Adrenal gland (tissue), 12 donors: ENCODE measurements around the gene AK4. TPM values are rescaled to one million over a fixed set of nuclear protein-coding genes. Genes with fewer than 3 reads are reported as not detected.

ENCODE experiments used
- DNase-seq, 7 donors: peaks; one replicate each; pipeline ENCODE4 v3.0.0-alpha.2; 2019 to 2020
- H3K27ac ChIP-seq, 5 donors: fragments of 200-600 bp; sonication (generic) in 4 of 5; 1 replicate in 3 of 5; 2 replicates in 2 of 5; pipeline versions ENCODE4 v1.5.1 to v1.8.0; 2016 to 2020; ENCODE audit warnings: mild to moderate bottlenecking in 1 of 5
- H3K27me3 ChIP-seq: fragments of 200-600 bp; 2 replicates; pipeline ENCODE4 v1.8.0; 2021
- H3K36me3 ChIP-seq, 2 donors: fragments of 200-600 bp; replicated peaks in 1 of 2; 1 replicate in 1 of 2; 2 replicates in 1 of 2; pipeline versions ENCODE4 v1.5.1 to v1.8.0; 2018 to 2022
- H3K4me1 ChIP-seq, 2 donors: fragments of 200-600 bp; replicated peaks in 1 of 2; 1 replicate in 1 of 2; 2 replicates in 1 of 2; pipeline versions ENCODE4 v1.5.1 to v1.8.0; 2018 to 2021
- H3K4me3 ChIP-seq, 4 donors: fragments of 200-600 bp; sonication (generic) in 3 of 4; one replicate each; pipeline ENCODE4 v1.5.1; 2016 to 2018
- H3K9me3 ChIP-seq, 3 donors: fragments of 200-600 bp; sonication (generic) in 1 of 3; replicated peaks in 1 of 3; 1 replicate in 2 of 3; 2 replicates in 1 of 3; pipeline versions ENCODE4 v1.5.1 to v1.8.0; 2016 to 2021
- POLR2A ChIP-seq, 2 donors: fragments of 450-650 bp; IDR thresholded peaks; one replicate each; pipeline ENCODE4 v1.6.1; 2017; ENCODE audit warnings: antibody characterized with exemption in 2 of 2, mild to moderate bottlenecking in 2 of 2, moderate library complexity in 1 of 2
- WGBS, 4 donors: extraction: QIAGEN DNeasy Blood & Tissue Kit in 2 of 4; methylation state at CpG; one replicate each; pipeline versions ENCODE4 v1.1.5 to v1.1.7; 2013 to 2017; 5-methylcytosine and 5-hydroxymethylcytosine counted together
- intact Hi-C, 2 donors: fragments of 100-400 bp; cut with DNase I; formaldehyde crosslinking; loops; one replicate each; pipeline versions ENCODE4 v1.14.1 to v1.15.0; 2022 to 2023
- polyA plus RNA-seq, 3 donors: library from polyadenylated mRNA; stranded (reverse); fragments of 200-250 nt in 2 of 3; fragments of 350-450 nt in 1 of 3; fragmentation: Illumina TruSeq in 1 of 3; extraction: RNeasy Lipid Tissue Mini Kit (QIAGEN cat#74804) in 1 of 3; gene quantifications; one replicate each; pipeline ENCODE4 v1.2.3, GENCODE V29; 2013 to 2014
- total RNA-seq, 9 donors: library from RNA; depleted of rRNA in 4 of 9; stranded (reverse); fragments of >200 nt in 4 of 9; fragments of 120-200 nt in 1 of 9; fragmentation: NEBNext Ultra II Directional in 1 of 9; extraction: Animal tissue kit (Norgen Biotek cat#: 25700) in 1 of 9; gene quantifications; one replicate each; pipeline versions ENCODE4 v1.1.0 to v1.2.4, GENCODE V29; 2013 to 2023
- TF ChIP-seq, protein P1 (sequence below), 6 experiments: fragments of 450-650 bp in 4 of 6; fragments of 200-600 bp in 2 of 6; sonication (generic) in 1 of 6; IDR thresholded peaks; 1 replicate in 5 of 6; 2 replicates in 1 of 6; pipeline versions ENCODE4 v1.5.1 to v1.8.0; 2016 to 2021; ENCODE audit warnings: antibody characterized with exemption in 6 of 6, mild to moderate bottlenecking in 2 of 6, moderate library complexity in 1 of 6
- donor health status: healthy with polysubstance abuse.
- donor health status: Bipolar disorder and iron deficiency.
- donor health status: DM: yes; HTN: yes; CAD: no.
- donor health status: DM: no; HTN: no; CAD: no.
- donor health status: DM: no; HTN: no; CAD: no.
- donor health status: DM: yes; HTN: yes; CAD: no.

Gene AK4
- total and polyA plus RNA-seq, 12 donors = 0.67 to 12.4 (median 2.5) TPM

- H3K27me3 ChIP-seq = no peaks in the 10 kb centered on the region
- intact Hi-C loops = no loop called here
- TF ChIP-seq, protein P1, sequence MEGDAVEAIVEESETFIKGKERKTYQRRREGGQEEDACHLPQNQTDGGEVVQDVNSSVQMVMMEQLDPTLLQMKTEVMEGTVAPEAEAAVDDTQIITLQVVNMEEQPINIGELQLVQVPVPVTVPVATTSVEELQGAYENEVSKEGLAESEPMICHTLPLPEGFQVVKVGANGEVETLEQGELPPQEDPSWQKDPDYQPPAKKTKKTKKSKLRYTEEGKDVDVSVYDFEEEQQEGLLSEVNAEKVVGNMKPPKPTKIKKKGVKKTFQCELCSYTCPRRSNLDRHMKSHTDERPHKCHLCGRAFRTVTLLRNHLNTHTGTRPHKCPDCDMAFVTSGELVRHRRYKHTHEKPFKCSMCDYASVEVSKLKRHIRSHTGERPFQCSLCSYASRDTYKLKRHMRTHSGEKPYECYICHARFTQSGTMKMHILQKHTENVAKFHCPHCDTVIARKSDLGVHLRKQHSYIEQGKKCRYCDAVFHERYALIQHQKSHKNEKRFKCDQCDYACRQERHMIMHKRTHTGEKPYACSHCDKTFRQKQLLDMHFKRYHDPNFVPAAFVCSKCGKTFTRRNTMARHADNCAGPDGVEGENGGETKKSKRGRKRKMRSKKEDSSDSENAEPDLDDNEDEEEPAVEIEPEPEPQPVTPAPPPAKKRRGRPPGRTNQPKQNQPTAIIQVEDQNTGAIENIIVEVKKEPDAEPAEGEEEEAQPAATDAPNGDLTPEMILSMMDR (IDR thresholded peaks at IDR 0.05) = no peak
- TF ChIP-seq POLR2A (IDR thresholded peaks at IDR 0.05) = no peak
- no peak for DNase-seq
- H3K9me3 ChIP-seq = no peaks in the 10 kb centered on the region
- H3K4me1 ChIP-seq = peaks cover 4 to 30% of the 10 kb centered on the region in 2 donors
- peak overlapping the region in 2 of 4 donors; percentile 18 to 69 for H3K4me3 ChIP-seq
- 1 to 3% (median 3%) methylated on average over 7 of the region's 7 CpGs for WGBS, 4 donors
- H3K36me3 ChIP-seq = no peaks in the 10 kb centered on the region
- peak overlapping the region in 3 of 5 donors; percentile 41 to 70 (median 61) for H3K27ac ChIP-seq
Observed at GRCh38 chr1:65265296-65265650, 117.3 kb downstream of the AK4 start.

GRCh38 chr1:65265651-65266351 is 117.8 kb downstream of the AK4 start:
- WGBS, 4 donors = 2 to 11% (median 3%) methylated on average over 24 to 59 of the region's 59 CpGs
- H3K27ac ChIP-seq = peak overlapping the region in 3 of 5 donors; percentile 41 to 70 (median 61)
- H3K36me3 ChIP-seq = no peaks in the 10 kb centered on the region
- DNase-seq = peak; percentile 48 to 79 (median 54)
- H3K4me1 ChIP-seq = peaks cover 0 to 26% of the 10 kb centered on the region in 2 donors
- H3K27me3 ChIP-seq = no peaks in the 10 kb centered on the region
- TF ChIP-seq POLR2A (IDR thresholded peaks at IDR 0.05) = peak; percentile 34 to 58
- TF ChIP-seq, protein P1 (IDR thresholded peaks at IDR 0.05) = peak in 2 of 6 experiments; percentile 5 to 7
- H3K4me3 ChIP-seq = peak overlapping the region in 2 of 4 donors; percentile 18 to 69
- intact Hi-C loops = no loop called here
- H3K9me3 ChIP-seq = no peaks in the 10 kb centered on the region

DNA sequence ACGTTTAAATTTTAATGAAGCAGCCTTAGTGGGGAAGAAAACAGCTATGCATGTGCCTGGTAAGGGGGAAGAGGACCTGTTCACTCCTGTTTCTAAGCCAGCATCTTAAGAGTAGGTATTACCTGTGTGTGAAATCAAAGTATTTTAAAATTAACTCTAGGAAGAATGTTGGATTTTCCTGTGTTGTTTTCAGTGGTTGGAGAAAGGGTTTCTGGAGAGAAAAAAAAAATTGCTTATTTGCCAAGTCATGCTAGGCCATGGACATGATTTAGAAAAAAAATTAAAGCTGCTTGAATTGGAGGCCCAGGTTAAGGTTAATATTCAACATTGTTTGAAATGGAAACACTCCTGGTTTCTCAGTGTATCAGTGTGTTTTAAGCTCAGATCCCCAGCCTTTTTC is 118.5 kb downstream of the AK4 start:
- Histone ChIP-seq H3K27me3 (no peaks in the 10 kb centered on the region), H3K9me3 (no peaks in the 10 kb centered on the region), H3K27ac (peak overlapping the region in 1 of 5 donors; percentile 41), H3K4me3 (peak overlapping the region in 1 of 4 donors; percentile 69), H3K4me1 (peaks cover 0 to 20% of the 10 kb centered on the region in 2 donors), H3K36me3 (no peaks in the 10 kb centered on the region)
- intact Hi-C loops = no loop called here
- DNase-seq = no peak
- WGBS, 4 donors = 10 to 30% (median 19%) methylated on average over 1 of the region's 1 CpG
- TF ChIP-seq POLR2A (IDR thresholded peaks at IDR 0.05) = no peak
- TF ChIP-seq, protein P1 (IDR thresholded peaks at IDR 0.05) = no peak

- Histone ChIP-seq H3K27me3 (no peaks in the 10 kb centered on the region), H3K4me1 (peaks cover 0 to 19% of the 10 kb centered on the region in 2 donors), H3K4me3 (no peak overlapping the region), H3K36me3 (no peaks in the 10 kb centered on the region), H3K9me3 (no peaks in the 10 kb centered on the region), H3K27ac (no peak overlapping the region)
- DNase-seq = no peak
- intact Hi-C loops = no loop called here
- TF ChIP-seq POLR2A (IDR thresholded peaks at IDR 0.05) = no peak
- TF ChIP-seq, protein P1 (IDR thresholded peaks at IDR 0.05) = no peak
- 80 to 86% (median 83%) methylated on average over 4 of the region's 4 CpGs for whole genome bisulfite sequencing, 4 donors
Observed at GRCh38 chr1:65267271-65267670, 119.3 kb downstream of the AK4 start.
